ENCODE measurements around the gene DIO1.
A peak's percentile ranks its signal among the peaks of the same experiment; 100 is the strongest.

DIO1 gene

GRCh38 chr1:53943490-53944043 lies 49.6 kb downstream of the DIO1 start:
- peak overlapping the region; percentile 99 for H3K4me3 ChIP-seq (ENCODE audit: low read length)
- peaks cover 42% of the 10 kb centered on the region for H3K36me3 ChIP-seq (ENCODE audit: control insufficient read depth, low read length)
- no peaks in the 10 kb centered on the region for H3K9me2 ChIP-seq (replicated peaks; ENCODE audit: control insufficient read depth, low read length)
- no peak overlapping the region for H3K27ac ChIP-seq (ENCODE audit: low read depth, low read length)
- peaks cover 35% of the 10 kb centered on the region for H3K4me1 ChIP-seq (ENCODE audit: control insufficient read depth, low read length)
- H3K79me2 ChIP-seq (ENCODE audit: control insufficient read depth, low read length): peaks cover 66% of the 10 kb centered on the region
- peaks cover 10% of the 10 kb centered on the region; the same call in 1 of the 2 replicates for H3F3A ChIP-seq (ENCODE audit: control insufficient read depth, insufficient read depth)
- peaks cover 6% of the 10 kb centered on the region; the same call in 1 of the 2 replicates for H4K20me1 ChIP-seq (ENCODE audit: control insufficient read depth, insufficient read depth, low read depth, low read length)
- no peak for TF ChIP-seq EZH2phosphoT487 (IDR thresholded peaks at IDR 0.05; ENCODE audit: borderline replicate concordance, low read length)
- TF ChIP-seq, protein P1, sequence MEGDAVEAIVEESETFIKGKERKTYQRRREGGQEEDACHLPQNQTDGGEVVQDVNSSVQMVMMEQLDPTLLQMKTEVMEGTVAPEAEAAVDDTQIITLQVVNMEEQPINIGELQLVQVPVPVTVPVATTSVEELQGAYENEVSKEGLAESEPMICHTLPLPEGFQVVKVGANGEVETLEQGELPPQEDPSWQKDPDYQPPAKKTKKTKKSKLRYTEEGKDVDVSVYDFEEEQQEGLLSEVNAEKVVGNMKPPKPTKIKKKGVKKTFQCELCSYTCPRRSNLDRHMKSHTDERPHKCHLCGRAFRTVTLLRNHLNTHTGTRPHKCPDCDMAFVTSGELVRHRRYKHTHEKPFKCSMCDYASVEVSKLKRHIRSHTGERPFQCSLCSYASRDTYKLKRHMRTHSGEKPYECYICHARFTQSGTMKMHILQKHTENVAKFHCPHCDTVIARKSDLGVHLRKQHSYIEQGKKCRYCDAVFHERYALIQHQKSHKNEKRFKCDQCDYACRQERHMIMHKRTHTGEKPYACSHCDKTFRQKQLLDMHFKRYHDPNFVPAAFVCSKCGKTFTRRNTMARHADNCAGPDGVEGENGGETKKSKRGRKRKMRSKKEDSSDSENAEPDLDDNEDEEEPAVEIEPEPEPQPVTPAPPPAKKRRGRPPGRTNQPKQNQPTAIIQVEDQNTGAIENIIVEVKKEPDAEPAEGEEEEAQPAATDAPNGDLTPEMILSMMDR (IDR thresholded peaks at IDR 0.05; ENCODE audit: low read depth, low read length, poor library complexity, severe bottlenecking): no peak
- H3K9me3 ChIP-seq (ENCODE audit: control insufficient read depth, insufficient read depth, low read length): no peaks in the 10 kb centered on the region
- H3K4me2 ChIP-seq (ENCODE audit: low read length): peak overlapping the region; percentile 100
- no peaks in the 10 kb centered on the region for H3K27me3 ChIP-seq (ENCODE audit: control insufficient read depth, low read length)

DNA sequence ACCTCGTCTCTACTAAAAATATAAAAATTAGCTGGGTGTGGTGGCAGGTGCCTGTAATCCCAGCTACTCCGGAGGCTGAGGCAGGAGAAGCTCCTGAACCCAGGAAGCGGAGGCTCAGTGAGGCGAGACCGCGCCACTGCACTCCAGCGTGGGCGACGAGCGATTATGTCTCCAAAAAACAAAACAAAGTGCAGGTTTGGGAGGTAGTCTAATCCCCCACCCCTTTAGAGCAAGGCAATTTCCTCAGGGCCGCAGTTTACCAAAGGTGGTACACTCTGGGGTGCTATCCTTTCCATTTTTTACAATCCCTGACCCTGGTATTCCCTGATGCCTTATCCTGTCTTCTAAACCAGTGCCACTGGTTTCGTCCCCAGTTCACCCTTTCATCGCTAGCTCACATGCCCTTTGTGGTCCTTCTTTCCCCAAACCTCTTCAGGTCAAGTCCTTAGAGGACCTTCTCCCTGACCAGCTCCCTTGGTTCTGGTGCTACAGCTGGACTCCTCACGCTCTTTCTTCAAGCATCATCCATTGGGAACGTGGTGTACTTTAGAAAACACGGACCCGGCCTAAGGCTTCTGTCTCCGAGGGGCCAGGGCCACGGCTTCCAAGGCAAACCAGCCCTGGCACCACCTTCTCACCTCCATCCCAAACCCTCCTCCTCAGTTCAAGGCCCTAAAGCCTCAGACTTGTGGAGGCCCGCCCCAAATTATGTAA lies 50.6 kb downstream of the DIO1 start:
- no peaks in the 10 kb centered on the region for H3K9me3 ChIP-seq (ENCODE audit: control insufficient read depth, insufficient read depth, low read length)
- peak overlapping the region; percentile 66 for H3K27ac ChIP-seq (ENCODE audit: low read depth, low read length)
- H3K4me3 ChIP-seq (ENCODE audit: low read length): peak overlapping the region; percentile 99
- H3F3A ChIP-seq (ENCODE audit: control insufficient read depth, insufficient read depth): peaks cover 10% of the 10 kb centered on the region; the same call in 1 of the 2 replicates
- H3K27me3 ChIP-seq (ENCODE audit: control insufficient read depth, low read length): no peaks in the 10 kb centered on the region
- no peaks in the 10 kb centered on the region for H3K9me2 ChIP-seq (replicated peaks; ENCODE audit: control insufficient read depth, low read length)
- peaks cover 13% of the 10 kb centered on the region; the same call in 1 of the 2 replicates for H4K20me1 ChIP-seq (ENCODE audit: control insufficient read depth, insufficient read depth, low read depth, low read length)
- peaks cover 74% of the 10 kb centered on the region for H3K79me2 ChIP-seq (ENCODE audit: control insufficient read depth, low read length)
- peak overlapping the region; percentile 100 for H3K4me2 ChIP-seq (ENCODE audit: low read length)
- peaks cover 42% of the 10 kb centered on the region for H3K36me3 ChIP-seq (ENCODE audit: control insufficient read depth, low read length)
- peaks cover 35% of the 10 kb centered on the region for H3K4me1 ChIP-seq (ENCODE audit: control insufficient read depth, low read length)
- TF ChIP-seq, protein P1 (IDR thresholded peaks at IDR 0.05; ENCODE audit: low read depth, low read length, poor library complexity, severe bottlenecking): no peak
- no peak for TF ChIP-seq EZH2phosphoT487 (IDR thresholded peaks at IDR 0.05; ENCODE audit: borderline replicate concordance, low read length)

GRCh38 chr1:53945183-53945432 lies 51.1 kb downstream of the DIO1 start:
- Histone ChIP-seq H3F3A (ENCODE audit: control insufficient read depth, insufficient read depth) (peaks cover 6% of the 10 kb centered on the region; the same call in 1 of the 2 replicates), H3K27ac (ENCODE audit: low read depth, low read length) (peak overlapping the region; percentile 66), H3K79me2 (ENCODE audit: control insufficient read depth, low read length) (peaks cover 74% of the 10 kb centered on the region), H3K36me3 (ENCODE audit: control insufficient read depth, low read length) (peaks cover 41% of the 10 kb centered on the region), H3K4me1 (ENCODE audit: control insufficient read depth, low read length) (peaks cover 35% of the 10 kb centered on the region), H3K4me3 (ENCODE audit: low read length) (peak overlapping the region; percentile 99), H3K9me3 (ENCODE audit: control insufficient read depth, insufficient read depth, low read length) (no peaks in the 10 kb centered on the region), H3K9me2 (replicated peaks; ENCODE audit: control insufficient read depth, low read length) (no peaks in the 10 kb centered on the region), H3K4me2 (ENCODE audit: low read length) (peak overlapping the region; percentile 100), H4K20me1 (ENCODE audit: control insufficient read depth, insufficient read depth, low read depth, low read length) (peaks cover 16% of the 10 kb centered on the region; the same call in 1 of the 2 replicates), H3K27me3 (ENCODE audit: control insufficient read depth, low read length) (no peaks in the 10 kb centered on the region)
- TF ChIP-seq, protein P1 (IDR thresholded peaks at IDR 0.05; ENCODE audit: low read depth, low read length, poor library complexity, severe bottlenecking): no peak
- no peak for TF ChIP-seq EZH2phosphoT487 (IDR thresholded peaks at IDR 0.05; ENCODE audit: borderline replicate concordance, low read length)

Measured in DOHH2 (cell line).